Measurements from ENCODE around the gene ARVCF. TPM values are rescaled to one million over a fixed set of nuclear protein-coding genes. Genes with fewer than 3 reads are reported as not detected.

The ARVCF gene
- total and polyA plus RNA-seq, 4 donors: 10.0 to 23.4 (median 16.6) TPM

DNA sequence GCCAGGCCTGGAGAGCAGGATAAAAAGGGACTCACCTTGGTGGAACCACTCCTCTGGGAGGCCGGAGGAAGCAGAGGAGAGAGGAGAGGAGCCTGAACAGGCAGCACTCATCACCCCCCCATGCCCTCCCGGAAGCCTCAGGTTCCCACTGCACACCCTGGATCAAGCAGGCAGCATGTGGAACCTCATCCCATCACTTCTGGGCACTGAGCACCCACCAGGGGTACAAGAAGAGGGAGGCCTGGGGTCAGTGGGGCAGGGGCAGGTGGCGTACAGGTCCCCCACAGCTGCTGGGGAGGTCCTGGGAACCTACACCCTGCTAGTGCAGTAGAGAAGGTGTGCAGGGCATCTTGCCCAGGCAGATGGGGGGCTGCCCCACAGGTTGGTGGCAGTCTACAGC lies 40.0 kb downstream of the ARVCF start:
- 83 to 94% methylated on average over 3 of the region's 3 CpGs for WGBS, 2 donors
- Histone ChIP-seq H3K27ac (ENCODE audit: low read depth in 1 of 2, low read length in 1 of 2) (no peak overlapping the region), H3K27me3 (ENCODE audit: control insufficient read depth in 3 of 3, insufficient read depth in 3 of 3, low read length in 2 of 3) (no peaks in the 10 kb centered on the region), H3K36me3 (ENCODE audit: control insufficient read depth in 4 of 4, insufficient read depth in 4 of 4, low read length in 4 of 4) (peaks cover 0 to 14% (median 6%) of the 10 kb centered on the region in 4 donors), H3K9me3 (ENCODE audit: control insufficient read depth in 4 of 4, insufficient read depth in 3 of 4, low read length in 3 of 4) (no peaks in the 10 kb centered on the region), H3K4me1 (ENCODE audit: control insufficient read depth in 5 of 5, insufficient read depth in 5 of 5, low read length in 5 of 5) (no peaks in the 10 kb centered on the region), H3K4me3 (no peak overlapping the region), H3K9ac (ENCODE audit: insufficient read depth in 1 of 2, low read length in 2 of 2) (no peak overlapping the region)
- TF ChIP-seq CTCF (IDR thresholded peaks at IDR 0.05; ENCODE audit: control extremely low read depth, extremely low read depth): no peak
- ATAC-seq (ENCODE audit: insufficient read depth, low FRiP score) (no peak), DNase-seq (no peak)

GRCh38 chr22:19975707-19976035 lies 41.0 kb downstream of the ARVCF start:
- ATAC-seq (ENCODE audit: insufficient read depth, low FRiP score) (no peak), DNase-seq (no peak)
- Histone ChIP-seq H3K36me3 (ENCODE audit: control insufficient read depth in 4 of 4, insufficient read depth in 4 of 4, low read length in 4 of 4) (peaks cover 0 to 16% (median 7%) of the 10 kb centered on the region in 4 donors), H3K9me3 (ENCODE audit: control insufficient read depth in 4 of 4, insufficient read depth in 3 of 4, low read length in 3 of 4) (no peaks in the 10 kb centered on the region), H3K4me1 (ENCODE audit: control insufficient read depth in 5 of 5, insufficient read depth in 5 of 5, low read length in 5 of 5) (peaks cover 0 to 7% (median 2%) of the 10 kb centered on the region in 5 donors), H3K27me3 (ENCODE audit: control insufficient read depth in 3 of 3, insufficient read depth in 3 of 3, low read length in 2 of 3) (no peaks in the 10 kb centered on the region), H3K4me3 (no peak overlapping the region), H3K27ac (ENCODE audit: low read depth in 1 of 2, low read length in 1 of 2) (no peak overlapping the region), H3K9ac (ENCODE audit: insufficient read depth in 1 of 2, low read length in 2 of 2) (no peak overlapping the region)
- TF ChIP-seq CTCF (IDR thresholded peaks at IDR 0.05; ENCODE audit: control extremely low read depth, extremely low read depth): no peak
- WGBS, 2 donors: 74 to 81% methylated on average over 4 of the region's 4 CpGs

- 49 to 65% methylated on average over 13 of the region's 13 CpGs for WGBS, 2 donors
- H3K27ac ChIP-seq (ENCODE audit: low read depth in 1 of 2, low read length in 1 of 2): no peak overlapping the region
- no peaks in the 10 kb centered on the region for H3K27me3 ChIP-seq (ENCODE audit: control insufficient read depth in 3 of 3, insufficient read depth in 3 of 3, low read length in 2 of 3)
- peaks cover 0 to 16% (median 6%) of the 10 kb centered on the region in 4 donors for H3K36me3 ChIP-seq (ENCODE audit: control insufficient read depth in 4 of 4, insufficient read depth in 4 of 4, low read length in 4 of 4)
- H3K9ac ChIP-seq (ENCODE audit: insufficient read depth in 1 of 2, low read length in 2 of 2): no peak overlapping the region
- ATAC-seq (ENCODE audit: insufficient read depth, low FRiP score) (no peak), DNase-seq (no peak)
- no peaks in the 10 kb centered on the region for H3K9me3 ChIP-seq (ENCODE audit: control insufficient read depth in 4 of 4, insufficient read depth in 3 of 4, low read length in 3 of 4)
- H3K4me1 ChIP-seq (ENCODE audit: control insufficient read depth in 5 of 5, insufficient read depth in 5 of 5, low read length in 5 of 5): peaks cover 0 to 8% (median 3%) of the 10 kb centered on the region in 5 donors
- H3K4me3 ChIP-seq: no peak overlapping the region
- no peak for TF ChIP-seq CTCF (IDR thresholded peaks at IDR 0.05; ENCODE audit: control extremely low read depth, extremely low read depth)
Observed at GRCh38 chr22:19974935-19975706, 41.5 kb downstream of the ARVCF start.

Measured in lung (tissue), 12 donors.